AG09319 (cell line): ENCODE measurements around the gene KIDINS220.

Experiments
- DNase-seq: peaks from one replicate; pipeline ENCODE4 v3.0.0-alpha.2; 2010; ENCODE audit warnings: low read depth; ENCODE audit errors: extremely low read depth
- TF ChIP-seq, protein P1 (sequence below): IDR thresholded peaks from 2 replicates; pipeline ENCODE4 v1.5.1; 2011; ENCODE audit warnings: low read depth, mild to moderate bottlenecking, inconsistent platforms, low read length, moderate library complexity

KIDINS220 gene

DNA sequence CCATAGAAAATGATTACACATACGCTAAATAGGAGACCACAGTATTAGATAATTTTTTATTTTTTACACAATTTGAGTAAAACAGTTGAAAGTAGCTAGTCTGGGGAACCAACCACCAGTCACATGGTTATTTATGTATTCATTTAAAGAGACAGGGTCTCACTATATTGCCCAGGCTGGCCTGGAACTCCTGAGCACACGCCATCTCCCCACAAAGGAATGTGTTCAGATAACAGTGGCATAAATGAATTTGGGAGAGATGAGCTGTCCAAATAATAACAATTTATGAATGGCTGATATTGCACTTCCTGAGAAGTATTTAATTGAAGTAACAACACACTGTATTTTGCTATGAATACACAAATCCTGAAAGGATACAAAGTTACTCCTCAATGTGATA lies 39.7 kb downstream of the KIDINS220 start:
- TF ChIP-seq, protein P1, sequence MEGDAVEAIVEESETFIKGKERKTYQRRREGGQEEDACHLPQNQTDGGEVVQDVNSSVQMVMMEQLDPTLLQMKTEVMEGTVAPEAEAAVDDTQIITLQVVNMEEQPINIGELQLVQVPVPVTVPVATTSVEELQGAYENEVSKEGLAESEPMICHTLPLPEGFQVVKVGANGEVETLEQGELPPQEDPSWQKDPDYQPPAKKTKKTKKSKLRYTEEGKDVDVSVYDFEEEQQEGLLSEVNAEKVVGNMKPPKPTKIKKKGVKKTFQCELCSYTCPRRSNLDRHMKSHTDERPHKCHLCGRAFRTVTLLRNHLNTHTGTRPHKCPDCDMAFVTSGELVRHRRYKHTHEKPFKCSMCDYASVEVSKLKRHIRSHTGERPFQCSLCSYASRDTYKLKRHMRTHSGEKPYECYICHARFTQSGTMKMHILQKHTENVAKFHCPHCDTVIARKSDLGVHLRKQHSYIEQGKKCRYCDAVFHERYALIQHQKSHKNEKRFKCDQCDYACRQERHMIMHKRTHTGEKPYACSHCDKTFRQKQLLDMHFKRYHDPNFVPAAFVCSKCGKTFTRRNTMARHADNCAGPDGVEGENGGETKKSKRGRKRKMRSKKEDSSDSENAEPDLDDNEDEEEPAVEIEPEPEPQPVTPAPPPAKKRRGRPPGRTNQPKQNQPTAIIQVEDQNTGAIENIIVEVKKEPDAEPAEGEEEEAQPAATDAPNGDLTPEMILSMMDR, result no peak
- DNase-seq, result no peak

DNA sequence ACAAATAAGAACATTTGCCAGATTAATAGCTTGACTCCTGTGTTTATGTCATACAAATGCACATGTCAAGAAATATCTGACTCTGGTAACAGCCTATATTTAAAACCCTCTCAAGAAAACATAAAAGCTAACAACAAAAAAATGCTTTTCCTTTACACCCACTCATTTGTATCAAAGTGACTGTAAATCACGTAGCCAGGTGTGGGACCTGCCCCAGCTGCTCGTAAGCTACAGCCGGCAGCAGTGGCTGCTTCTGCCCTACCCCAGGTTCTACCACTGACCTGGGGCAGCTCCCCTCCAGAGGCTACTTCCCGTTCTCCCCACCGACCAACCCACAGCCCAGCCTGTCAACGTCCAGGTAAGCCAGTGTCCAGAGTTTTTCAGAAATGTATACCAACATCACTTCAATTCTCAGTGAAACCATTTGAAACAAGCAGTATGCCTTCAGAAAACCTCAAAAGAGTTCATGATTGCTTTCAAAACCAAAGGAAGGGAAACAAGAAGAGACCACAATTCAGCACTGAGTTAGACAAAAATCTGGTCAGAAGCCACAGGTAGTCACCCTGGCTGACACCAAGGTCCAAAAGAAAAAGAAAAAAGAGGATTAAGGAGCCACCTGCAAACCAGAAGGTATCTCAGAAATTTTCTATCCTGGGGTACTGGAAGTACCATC lies 40.4 kb downstream of the KIDINS220 start:
- no peak for DNase-seq
- TF ChIP-seq, protein P1, result no peak

DNA sequence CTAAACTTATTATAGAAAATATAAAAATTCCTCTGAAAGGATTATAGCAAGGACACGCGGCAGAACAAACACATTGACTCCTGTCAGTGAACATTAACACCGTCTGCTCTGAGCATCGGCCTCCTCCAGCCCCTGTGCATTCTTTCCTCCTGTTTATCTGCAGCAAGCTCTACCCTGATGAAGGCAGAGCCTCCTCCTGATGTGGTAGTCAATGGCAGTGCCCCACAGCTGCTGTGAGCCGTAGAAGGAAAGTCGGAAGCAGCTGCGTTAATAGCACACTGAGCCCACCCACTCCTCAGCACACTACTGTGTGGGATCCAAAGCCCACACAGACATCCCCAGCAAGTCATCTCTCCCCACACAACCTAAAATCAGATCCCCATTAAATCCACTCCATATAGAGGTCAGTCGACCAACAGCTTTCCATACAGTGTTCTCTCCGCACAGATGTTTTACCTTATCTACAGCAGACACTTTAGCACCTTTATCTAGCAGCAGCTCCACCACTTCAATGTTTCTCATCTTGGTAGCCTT lies 41.0 kb downstream of the KIDINS220 start:
- TF ChIP-seq, protein P1, result no peak
- no peak for DNase-seq

- TF ChIP-seq, protein P1, result no peak
- peak; percentile 38 for DNase-seq
Measured at GRCh38 chr2:8794923-8795825, 42.2 kb downstream of the KIDINS220 start.

DNA sequence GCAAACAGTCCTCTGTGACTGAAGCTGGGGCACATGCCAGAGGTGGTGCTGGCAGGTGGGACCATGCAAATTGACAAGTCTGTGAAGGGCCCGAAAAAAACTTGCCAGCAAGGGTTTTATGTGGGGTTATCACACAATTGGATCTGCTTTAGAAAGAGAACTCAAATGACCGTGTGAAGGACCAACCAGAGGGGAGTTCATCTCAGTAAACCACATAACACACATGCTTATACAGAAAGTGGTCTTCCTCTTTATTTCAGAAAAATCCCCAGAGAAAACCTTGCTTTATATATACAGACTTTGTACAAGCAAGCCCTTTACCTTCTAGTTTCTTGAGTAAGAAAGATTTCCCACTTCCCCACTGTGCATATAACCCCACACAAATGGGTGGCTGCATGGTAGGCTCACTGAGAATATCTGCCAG lies 46.7 kb downstream of the KIDINS220 start:
- no peak for DNase-seq
- TF ChIP-seq, protein P1, result no peak

DNA sequence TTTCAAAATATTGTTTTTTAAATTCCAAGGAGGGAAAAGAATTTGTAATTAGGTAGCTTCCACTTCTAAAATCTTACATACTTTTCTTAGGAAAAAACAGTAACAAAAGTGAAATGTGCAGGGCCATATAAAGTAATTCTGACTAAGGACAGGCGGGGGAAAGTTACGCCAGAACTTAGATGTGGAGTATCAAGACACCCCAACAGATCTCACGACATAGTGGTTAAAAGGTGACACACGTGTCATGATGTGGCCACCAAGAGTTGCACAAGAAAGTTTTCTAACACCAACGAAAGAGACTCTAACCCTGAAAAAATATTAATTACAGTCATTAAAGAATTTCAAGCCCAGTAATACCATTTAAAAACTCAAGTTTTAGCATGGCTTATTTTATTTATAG lies 51.0 kb downstream of the KIDINS220 start:
- no peak for DNase-seq
- TF ChIP-seq, protein P1, result no peak
